Inferior parietal cortex (tissue), 1 donor: ENCODE data around the gene CYB5R3.
"Not testable (repeated sequence)": the region's sequence is repeated elsewhere in the genome, so short reads cannot be mapped to it uniquely, and the experiment has no call there.

Experiments used
- DNase-seq: peaks from one replicate; pipeline ENCODE4 v3.0.0-alpha.2; 2016; ENCODE audit errors: extremely low spot score

CYB5R3 gene

GRCh38 chr22:42678894-42679293 is 29.7 kb upstream of the CYB5R3 start:
- no peak for DNase-seq

GRCh38 chr22:42677936-42678335 is 28.7 kb upstream of the CYB5R3 start:
- DNase-seq = not testable (repeated sequence)

- no peak for DNase-seq
These were observed 26.9 kb upstream of the CYB5R3 start for GRCh38 chr22:42676059-42676607.

DNA sequence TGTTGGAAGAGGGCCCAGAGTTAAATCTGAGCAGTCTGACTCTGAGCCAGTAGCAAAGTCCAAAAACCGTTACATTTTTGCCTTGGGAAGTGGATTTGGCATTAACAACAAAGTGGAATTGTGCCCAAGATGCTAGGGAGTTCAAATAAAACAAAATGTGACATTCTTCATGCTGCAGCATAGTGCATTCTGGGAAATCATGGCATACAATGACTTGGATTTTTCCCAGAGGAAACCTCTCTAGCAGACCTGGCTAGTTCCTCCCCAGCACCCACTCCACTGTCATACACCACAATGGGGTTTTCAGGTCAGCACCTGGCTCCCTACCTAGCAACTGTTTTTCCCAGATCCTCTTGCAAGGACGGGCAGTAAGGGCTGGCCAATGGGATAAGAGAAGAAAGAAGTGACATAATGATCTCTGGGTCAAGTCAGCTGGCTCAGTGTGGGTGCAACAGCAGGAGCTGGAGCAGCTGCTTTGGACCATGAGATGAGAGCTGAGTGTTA is 24.8 kb upstream of the CYB5R3 start:
- DNase-seq = no peak

GRCh38 chr22:42673071-42673470 is 23.9 kb upstream of the CYB5R3 start:
- DNase-seq = not testable (repeated sequence)

GRCh38 chr22:42670921-42671709 is 21.9 kb upstream of the CYB5R3 start:
- no peak for DNase-seq

- DNase-seq = no peak
These were observed 20.9 kb upstream of the CYB5R3 start for GRCh38 chr22:42670046-42670445.

GRCh38 chr22:42666393-42666792 is 17.2 kb upstream of the CYB5R3 start:
- not testable (repeated sequence) for DNase-seq

GRCh38 chr22:42664976-42665831 is 16.0 kb upstream of the CYB5R3 start:
- no peak for DNase-seq

DNA sequence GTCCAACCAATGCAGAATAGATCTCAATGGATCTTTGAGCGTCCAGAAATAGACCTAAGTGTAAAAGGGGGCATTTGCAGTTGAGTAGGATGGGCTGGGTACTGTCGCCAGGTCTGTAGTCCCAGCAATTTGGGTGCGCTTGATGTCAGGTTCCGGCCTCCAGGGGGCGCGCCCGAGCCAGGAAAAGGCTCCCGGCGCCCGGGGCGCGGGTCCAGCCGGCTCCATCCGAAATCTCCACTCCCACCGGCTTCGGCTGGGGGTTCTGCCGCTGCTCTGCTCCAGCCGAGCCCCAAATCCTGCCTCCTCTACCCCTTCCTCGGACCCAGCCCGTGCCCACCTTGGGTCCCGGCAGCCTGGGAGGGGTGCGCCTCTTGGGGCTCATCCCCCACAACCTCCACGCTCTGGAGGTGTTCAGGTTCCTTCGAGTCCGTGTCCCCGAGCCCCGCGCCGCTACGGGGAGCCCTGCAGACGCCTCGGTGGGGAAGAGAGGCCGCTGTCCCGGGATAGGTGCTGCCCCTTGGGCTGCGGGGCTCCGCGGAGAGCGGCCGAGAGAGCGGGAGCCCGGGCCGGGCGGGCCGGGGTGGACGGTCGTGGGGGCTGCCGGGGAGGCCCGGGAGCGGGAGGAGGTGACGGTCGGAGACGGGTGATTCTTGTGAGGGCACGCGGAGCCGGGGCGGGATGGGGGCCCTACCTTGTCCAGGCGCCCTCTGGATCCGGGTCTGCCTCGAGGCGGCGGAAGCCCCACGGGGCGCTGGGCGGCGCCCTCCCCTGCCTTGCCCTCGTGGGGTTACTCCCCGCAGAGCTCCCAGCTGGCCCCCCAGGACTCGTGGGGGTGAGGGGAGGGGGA is 13.0 kb upstream of the CYB5R3 start:
- peak; percentile 80 for DNase-seq

DNA sequence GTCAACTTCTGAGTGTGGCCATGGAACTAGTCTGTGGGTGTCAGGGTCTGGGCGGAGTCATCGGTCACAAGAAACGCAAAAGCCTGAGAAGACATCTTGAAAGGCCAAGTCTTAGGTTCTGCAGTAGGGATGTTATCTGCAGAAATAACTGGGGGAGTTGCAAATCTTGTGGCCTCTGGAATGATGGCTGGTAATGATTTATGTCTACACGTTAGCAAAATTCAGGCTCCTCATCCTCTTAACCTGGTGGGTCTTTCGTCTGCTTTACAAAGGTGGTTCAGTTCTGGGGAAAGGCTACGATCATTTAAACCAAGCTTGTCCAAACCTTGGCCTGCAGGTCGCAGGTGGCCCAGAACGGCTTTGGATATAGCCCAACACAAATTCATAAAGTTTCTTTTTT is 7.4 kb upstream of the CYB5R3 start:
- DNase-seq = no peak

- no peak for DNase-seq
These were observed 6.5 kb upstream of the CYB5R3 start for GRCh38 chr22:42655693-42656092.

- no peak for DNase-seq
These were observed 5.4 kb upstream of the CYB5R3 start for GRCh38 chr22:42654436-42655073.

GRCh38 chr22:42653999-42654398 is 4.8 kb upstream of the CYB5R3 start:
- no peak for DNase-seq

- no peak for DNase-seq
These were observed 1.9 kb upstream of the CYB5R3 start for GRCh38 chr22:42651134-42651533.

GRCh38 chr22:42648368-42649245 is 585 bp downstream of the CYB5R3 start:
- no peak for DNase-seq

DNA sequence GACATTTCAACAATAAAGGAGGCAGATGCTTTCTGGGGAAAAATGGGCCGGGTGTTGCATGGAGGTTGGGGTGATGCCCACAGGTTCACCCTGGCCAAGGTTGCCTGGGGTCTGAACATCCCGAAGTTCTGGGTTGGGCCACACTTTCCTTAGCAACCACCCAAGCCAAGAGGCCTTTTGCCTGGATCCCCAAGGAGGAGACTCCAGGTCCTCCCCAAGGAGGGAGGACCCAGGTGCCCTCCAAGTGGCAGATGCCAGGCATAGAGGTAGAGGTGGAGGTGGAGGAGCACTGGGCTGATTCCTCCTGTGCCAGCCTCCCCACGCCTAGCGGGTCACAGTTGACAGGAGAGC is 1.2 kb downstream of the CYB5R3 start:
- no peak for DNase-seq

GRCh38 chr22:42646569-42647525 is 2.3 kb downstream of the CYB5R3 start:
- DNase-seq = no peak
